ENCODE data around the gene ATP5PO. TPM values are rescaled to one million over a fixed set of nuclear protein-coding genes. Genes with fewer than 3 reads are reported as not detected.

The ATP5PO gene
- total RNA-seq, 4 donors from 2014 or later, result 184 to 354 (median 297) TPM

DNA sequence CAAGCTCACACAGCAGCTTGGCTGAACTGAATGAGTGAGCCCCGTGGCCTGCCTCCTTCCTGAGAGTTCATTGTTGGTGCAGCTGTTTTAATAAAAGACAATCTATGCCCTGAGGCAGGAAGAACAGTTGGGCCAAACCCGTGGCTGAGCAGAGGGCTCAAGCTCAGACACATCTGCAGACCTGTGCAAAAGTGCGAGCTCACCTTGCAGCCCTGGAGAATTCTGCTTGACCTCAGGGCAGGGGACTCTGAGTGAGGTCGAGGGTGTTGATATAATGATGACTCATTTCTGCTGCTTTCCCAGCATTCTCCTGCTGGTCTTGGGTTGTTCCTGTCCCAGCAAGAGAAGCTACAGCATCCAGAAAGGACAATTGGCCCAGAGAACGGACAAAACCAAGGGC, 61.0 kb downstream of the ATP5PO start:
- H3K36me3 ChIP-seq, result no peaks in the 10 kb centered on the region
- peaks cover 0 to 35% (median 12%) of the 10 kb centered on the region in 3 donors for H3K4me1 ChIP-seq
- H3K27ac ChIP-seq, result no peak overlapping the region
- WGBS, 2 donors, result 20% methylated on average over 5 of the region's 5 CpGs; no CpG with 5 or more reads in 1 of the 2 donors
- no peak overlapping the region for H3K4me3 ChIP-seq
- H3K27me3 ChIP-seq, result peaks cover 0 to 4% (median 0%) of the 10 kb centered on the region in 4 donors
- no peaks in the 10 kb centered on the region for H3K9me3 ChIP-seq
- TF ChIP-seq, protein P1, sequence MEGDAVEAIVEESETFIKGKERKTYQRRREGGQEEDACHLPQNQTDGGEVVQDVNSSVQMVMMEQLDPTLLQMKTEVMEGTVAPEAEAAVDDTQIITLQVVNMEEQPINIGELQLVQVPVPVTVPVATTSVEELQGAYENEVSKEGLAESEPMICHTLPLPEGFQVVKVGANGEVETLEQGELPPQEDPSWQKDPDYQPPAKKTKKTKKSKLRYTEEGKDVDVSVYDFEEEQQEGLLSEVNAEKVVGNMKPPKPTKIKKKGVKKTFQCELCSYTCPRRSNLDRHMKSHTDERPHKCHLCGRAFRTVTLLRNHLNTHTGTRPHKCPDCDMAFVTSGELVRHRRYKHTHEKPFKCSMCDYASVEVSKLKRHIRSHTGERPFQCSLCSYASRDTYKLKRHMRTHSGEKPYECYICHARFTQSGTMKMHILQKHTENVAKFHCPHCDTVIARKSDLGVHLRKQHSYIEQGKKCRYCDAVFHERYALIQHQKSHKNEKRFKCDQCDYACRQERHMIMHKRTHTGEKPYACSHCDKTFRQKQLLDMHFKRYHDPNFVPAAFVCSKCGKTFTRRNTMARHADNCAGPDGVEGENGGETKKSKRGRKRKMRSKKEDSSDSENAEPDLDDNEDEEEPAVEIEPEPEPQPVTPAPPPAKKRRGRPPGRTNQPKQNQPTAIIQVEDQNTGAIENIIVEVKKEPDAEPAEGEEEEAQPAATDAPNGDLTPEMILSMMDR (IDR thresholded peaks at IDR 0.05), result no peak
- TF ChIP-seq POLR2A (IDR thresholded peaks at IDR 0.05), result no peak
- no peak for DNase-seq
- intact Hi-C loops (cut with DNase I), result no loop called here

Other genes with a start within 250 kb of the ATP5PO start
- 10 to 100 TPM; 13.4 to 32.2 (median 20.1) TPM for gene MRPS6, start 157.8 kb upstream of the ATP5PO start, total RNA-seq
- gene SLC5A3, start 157.8 kb upstream of the ATP5PO start, total RNA-seq, result 10 to 100 TPM in 2 of 4 donors, 1 to 10 TPM in 2; 9.0 to 20.0 (median 11.4) TPM

All from esophagus squamous epithelium (tissue), 5 donors.